ENCODE results near the gene RABEP2. TPM values are rescaled to one million over a fixed set of nuclear protein-coding genes. Genes with fewer than 3 reads are reported as not detected.
"Not testable (repeated sequence)": the region's sequence is repeated elsewhere in the genome, so short reads cannot be mapped to it uniquely, and the experiment has no call there.

The RABEP2 gene
- total RNA-seq, 2 donors from 2014 or later, result 10.8 to 14.1 TPM

GRCh38 chr16:28926284-28926683, 1.2 kb upstream of the RABEP2 start:
- not testable (repeated sequence) for H3K36me3 Mint-ChIP-seq (ENCODE audit: insufficient read depth in 2 of 2); H3K9me3 Mint-ChIP-seq; H3K27me3 Mint-ChIP-seq (ENCODE audit: low read depth); DNase-seq; ATAC-seq (replicated peaks in 1 of 2)
- Mint-ChIP-seq H3K27ac (peak overlapping the region; percentile 99), H3K4me3 (peak overlapping the region; percentile 94 to 98), H3K4me1 (ENCODE audit: low read depth) (peaks cover 29% of the 10 kb centered on the region)

GRCh38 chr16:28925386-28926228, 569 bp upstream of the RABEP2 start:
- ATAC-seq (replicated peaks in 1 of 2) (peak; percentile 80 to 82), DNase-seq (peak; percentile 89 to 93)
- Mint-ChIP-seq H3K27me3 (ENCODE audit: low read depth) (no peaks in the 10 kb centered on the region), H3K27ac (peak overlapping the region; percentile 99), H3K4me3 (peak overlapping the region; percentile 94 to 98), H3K36me3 (ENCODE audit: insufficient read depth in 2 of 2) (peaks cover 0 to 7% of the 10 kb centered on the region in 2 donors), H3K4me1 (ENCODE audit: low read depth) (peaks cover 24% of the 10 kb centered on the region), H3K9me3 (no peaks in the 10 kb centered on the region)

GRCh38 chr16:28924399-28924761, 658 bp downstream of the RABEP2 start:
- ATAC-seq (replicated peaks in 1 of 2), result no peak

GRCh38 chr16:28923652-28924398, 1.2 kb downstream of the RABEP2 start:
- Mint-ChIP-seq H3K27ac (peak overlapping the region; percentile 9), H3K9me3 (no peaks in the 10 kb centered on the region), H3K4me3 (peak overlapping the region; percentile 94 to 98), H3K27me3 (ENCODE audit: low read depth) (no peaks in the 10 kb centered on the region), H3K36me3 (ENCODE audit: insufficient read depth in 2 of 2) (peaks cover 0 to 9% of the 10 kb centered on the region in 2 donors), H3K4me1 (ENCODE audit: low read depth) (peaks cover 20% of the 10 kb centered on the region)
- DNase-seq (no peak), ATAC-seq (replicated peaks in 1 of 2) (no peak)

More at GRCh38 chr16:28924399-28924761, 658 bp downstream of the RABEP2 start:
- no peaks in the 10 kb centered on the region for H3K27me3 Mint-ChIP-seq (ENCODE audit: low read depth)
- peak overlapping the region; percentile 43 for H3K27ac Mint-ChIP-seq
- peak overlapping the region; percentile 94 to 98 for H3K4me3 Mint-ChIP-seq
- H3K36me3 Mint-ChIP-seq (ENCODE audit: insufficient read depth in 2 of 2), result peaks cover 0 to 7% of the 10 kb centered on the region in 2 donors
- no peak for DNase-seq
- H3K9me3 Mint-ChIP-seq, result no peaks in the 10 kb centered on the region
- H3K4me1 Mint-ChIP-seq (ENCODE audit: low read depth), result peaks cover 20% of the 10 kb centered on the region

GRCh38 chr16:28923231-28923587, 1.8 kb downstream of the RABEP2 start:
- Mint-ChIP-seq H3K27me3 (ENCODE audit: low read depth) (no peaks in the 10 kb centered on the region), H3K36me3 (ENCODE audit: insufficient read depth in 2 of 2) (peaks cover 0 to 9% of the 10 kb centered on the region in 2 donors), H3K4me3 (peak overlapping the region; percentile 33 to 45), H3K4me1 (ENCODE audit: low read depth) (peaks cover 20% of the 10 kb centered on the region), H3K9me3 (no peaks in the 10 kb centered on the region), H3K27ac (peak overlapping the region; percentile 9)
- no peak for DNase-seq
- no peak for ATAC-seq (replicated peaks in 1 of 2)

GRCh38 chr16:28918698-28919097, 6.3 kb downstream of the RABEP2 start:
- Mint-ChIP-seq H3K27me3 (ENCODE audit: low read depth) (no peaks in the 10 kb centered on the region), H3K4me3 (no peak overlapping the region), H3K4me1 (ENCODE audit: low read depth) (peaks cover 2% of the 10 kb centered on the region), H3K27ac (no peak overlapping the region), H3K9me3 (no peaks in the 10 kb centered on the region), H3K36me3 (ENCODE audit: insufficient read depth in 2 of 2) (peaks cover 5 to 10% of the 10 kb centered on the region in 2 donors)
- DNase-seq (no peak), ATAC-seq (replicated peaks in 1 of 2) (no peak)

- no peaks in the 10 kb centered on the region for H3K27me3 Mint-ChIP-seq (ENCODE audit: low read depth)
- peaks cover 8 to 12% of the 10 kb centered on the region in 2 donors for H3K36me3 Mint-ChIP-seq (ENCODE audit: insufficient read depth in 2 of 2)
- no peak for ATAC-seq (replicated peaks in 1 of 2)
Observed at GRCh38 chr16:28917095-28917494, 7.9 kb downstream of the RABEP2 start.

GRCh38 chr16:28915181-28915580, 9.9 kb downstream of the RABEP2 start:
- Mint-ChIP-seq H3K27ac (no peak overlapping the region), H3K27me3 (ENCODE audit: low read depth) (no peaks in the 10 kb centered on the region), H3K4me1 (ENCODE audit: low read depth) (no peaks in the 10 kb centered on the region), H3K9me3 (no peaks in the 10 kb centered on the region), H3K4me3 (no peak overlapping the region), H3K36me3 (ENCODE audit: insufficient read depth in 2 of 2) (peaks cover 8 to 9% of the 10 kb centered on the region in 2 donors)
- no peak for DNase-seq
- ATAC-seq (replicated peaks in 1 of 2), result no peak

More at GRCh38 chr16:28917095-28917494, 7.9 kb downstream of the RABEP2 start:
- Mint-ChIP-seq H3K4me1 (ENCODE audit: low read depth) (no peaks in the 10 kb centered on the region), H3K4me3 (no peak overlapping the region), H3K27ac (no peak overlapping the region), H3K9me3 (no peaks in the 10 kb centered on the region)
- DNase-seq, result no peak

- no peaks in the 10 kb centered on the region for H3K4me1 Mint-ChIP-seq (ENCODE audit: low read depth)
- H3K36me3 Mint-ChIP-seq (ENCODE audit: insufficient read depth in 2 of 2), result peaks cover 8 to 9% of the 10 kb centered on the region in 2 donors
- no peak for DNase-seq
- no peak overlapping the region for H3K27ac Mint-ChIP-seq
- no peaks in the 10 kb centered on the region for H3K27me3 Mint-ChIP-seq (ENCODE audit: low read depth)
- no peaks in the 10 kb centered on the region for H3K9me3 Mint-ChIP-seq
- H3K4me3 Mint-ChIP-seq, result no peak overlapping the region
- no peak for ATAC-seq (replicated peaks in 1 of 2)
Observed at GRCh38 chr16:28913946-28914724, 10.9 kb downstream of the RABEP2 start.

GRCh38 chr16:28912558-28912957, 12.5 kb downstream of the RABEP2 start:
- Mint-ChIP-seq H3K27me3 (ENCODE audit: low read depth) (no peaks in the 10 kb centered on the region), H3K4me3 (no peak overlapping the region), H3K4me1 (ENCODE audit: low read depth) (no peaks in the 10 kb centered on the region), H3K27ac (no peak overlapping the region), H3K36me3 (ENCODE audit: insufficient read depth in 2 of 2) (peaks cover 7 to 8% of the 10 kb centered on the region in 2 donors), H3K9me3 (no peaks in the 10 kb centered on the region)
- no peak for ATAC-seq (replicated peaks in 1 of 2)
- DNase-seq, result no peak

GRCh38 chr16:28910086-28911031, 14.7 kb downstream of the RABEP2 start:
- Mint-ChIP-seq H3K27me3 (ENCODE audit: low read depth) (no peaks in the 10 kb centered on the region), H3K4me1 (ENCODE audit: low read depth) (no peaks in the 10 kb centered on the region), H3K4me3 (no peak overlapping the region), H3K36me3 (ENCODE audit: insufficient read depth in 2 of 2) (peaks cover 1 to 3% of the 10 kb centered on the region in 2 donors), H3K27ac (no peak overlapping the region), H3K9me3 (no peaks in the 10 kb centered on the region)
- ATAC-seq (replicated peaks in 1 of 2) (peak in 1 of 2 donors; percentile 60), DNase-seq (no peak)

GRCh38 chr16:28905800-28906372, 19.2 kb downstream of the RABEP2 start:
- no peaks in the 10 kb centered on the region for H3K27me3 Mint-ChIP-seq (ENCODE audit: low read depth)
- no peaks in the 10 kb centered on the region for H3K4me1 Mint-ChIP-seq (ENCODE audit: low read depth)
- H3K9me3 Mint-ChIP-seq, result no peaks in the 10 kb centered on the region
- H3K36me3 Mint-ChIP-seq (ENCODE audit: insufficient read depth in 2 of 2), result no peaks in the 10 kb centered on the region
- ATAC-seq (replicated peaks in 1 of 2) (no peak), DNase-seq (no peak)
- H3K4me3 Mint-ChIP-seq, result no peak overlapping the region
- no peak overlapping the region for H3K27ac Mint-ChIP-seq

Measured in activated T-cell treated with anti-CD3 and anti-CD28 coated beads, Interleukin-2, amount 50 U/mL, for 72 hours (primary cell).